OCI-LY7 (cell line): ENCODE results near the gene ARHGAP6. TPM values are rescaled to one million over a fixed set of nuclear protein-coding genes. Genes with fewer than 3 reads are reported as not detected.
A peak's percentile ranks its signal among the peaks of the same experiment; 100 is the strongest.

Experiments used
- BruUV-seq: library from RNA; stranded (reverse); fragments of 400-500 nt; replicated peaks from 2 replicates; lab custom pipeline; 2021; lab: Mats Ljungman, UMichigan
- CTCF ChIA-PET: fragments of 300-600 bp; sonication (Branson Sonifier 250); formaldehyde crosslinking; loops from one replicate; lab custom pipeline; 2022; ENCODE audit warnings: antibody characterized with exemption; ENCODE audit not compliant: unreplicated experiment; lab: Charles Lee
- POLR2A ChIA-PET: fragments of 300-600 bp; sonication (Branson Sonifier 250); formaldehyde crosslinking; loops from one replicate; lab custom pipeline; 2022; ENCODE audit warnings: antibody characterized with exemption; lab: Charles Lee
- DNase-seq: peaks from one replicate; pipeline ENCODE4 v3.0.0-alpha.2; 2015; ENCODE audit warnings: low spot score
- H2AFZ ChIP-seq: fragments of 200-600 bp; sonication (generic), shearing (Covaris generic); 2 replicates; pipeline ENCODE4 v1.6.1; 2014; ENCODE audit warnings: mild to moderate bottlenecking, antibody characterized with exemption, low read length, moderate library complexity
- H3K27ac ChIP-seq: fragments of 200-600 bp; sonication (generic); 2 replicates; pipeline ENCODE4 v1.5.1; 2014; ENCODE audit warnings: mixed run types, low read depth, mild to moderate bottlenecking, moderate library complexity, low read length, inconsistent platforms; ENCODE audit not compliant: poor library complexity, severe bottlenecking
- H3K36me3 ChIP-seq: fragments of 200-600 bp; sonication (generic); 2 replicates; pipeline ENCODE4 v1.6.1; 2014; ENCODE audit warnings: mild to moderate bottlenecking, antibody characterized with exemption, low read length, moderate library complexity, mixed read lengths; ENCODE audit not compliant: insufficient read depth
- H3K4me1 ChIP-seq: fragments of 200-600 bp; sonication (generic); 2 replicates; pipeline ENCODE4 v1.5.1; 2014; ENCODE audit warnings: mild to moderate bottlenecking, low read length; ENCODE audit not compliant: insufficient read depth, poor library complexity, severe bottlenecking
- H3K4me2 ChIP-seq: fragments of 200-600 bp; sonication (generic); 2 replicates; pipeline ENCODE4 v1.6.1; 2014; ENCODE audit warnings: mild to moderate bottlenecking, low read length
- H3K4me3 ChIP-seq: fragments of 200-600 bp; sonication (generic); 2 replicates; pipeline ENCODE4 v1.5.1; 2014; ENCODE audit warnings: mild to moderate bottlenecking, low read depth, low read length; ENCODE audit not compliant: poor library complexity, severe bottlenecking
- H3K79me2 ChIP-seq: fragments of 200-600 bp; sonication (generic); 2 replicates; pipeline ENCODE4 v1.6.1; 2016; ENCODE audit warnings: low read depth, mild to moderate bottlenecking, low read length, moderate library complexity, mixed read lengths; ENCODE audit not compliant: insufficient read depth
- H3K9me2 ChIP-seq: fragments of 200-600 bp; sonication (generic); 2 replicates; pipeline ENCODE4 v1.6.1; 2016; ENCODE audit warnings: mild to moderate bottlenecking, low read length, mixed read lengths; ENCODE audit not compliant: insufficient read depth
- H3K9me3 ChIP-seq: fragments of 200-600 bp; sonication (generic); 2 replicates; pipeline ENCODE4 v1.6.1; 2014; ENCODE audit warnings: mild to moderate bottlenecking, mixed run types, low read length, mixed read lengths
- H4K20me1 ChIP-seq: fragments of 200-600 bp; sonication (generic); 2 replicates; pipeline ENCODE4 v1.6.1; 2014; ENCODE audit warnings: mild to moderate bottlenecking, antibody characterized with exemption, low read length, moderate library complexity, mixed read lengths; ENCODE audit not compliant: insufficient read depth
- EZH2phosphoT487 ChIP-seq: fragments of 200-600 bp; sonication (generic); IDR thresholded peaks from 2 replicates; pipeline ENCODE4 v1.6.1; 2018; ENCODE audit warnings: low read depth, borderline replicate concordance, mild to moderate bottlenecking, mixed run types, antibody characterized with exemption, low read length, moderate library complexity, mixed read lengths
- intact Hi-C: fragments of 100-400 bp; cut with micrococcal nuclease; formaldehyde crosslinking; loops from one replicate; pipeline ENCODE4 v1.10.0; 2022; ENCODE audit not compliant: unreplicated experiment
- total RNA-seq, 2 experiments: library from RNA; depleted of rRNA in 1 of 2; stranded (reverse); fragments of >200 nt in 1 of 2; shearing (Covaris generic) in 1 of 2; gene quantifications; 2 replicates each; pipeline ENCODE4 v1.2.3, GENCODE V29; 2014 to 2022
- TF ChIP-seq, protein P1 (sequence below): fragments of 200-600 bp; sonication (generic); conservative IDR thresholded peaks from 2 replicates; pipeline ENCODE4 v1.5.1; 2014; ENCODE audit warnings: mild to moderate bottlenecking, antibody characterized with exemption, low read length, moderate library complexity, mixed read lengths

ARHGAP6 gene
- total RNA-seq, 2 experiments from 2014 or later: not detected

DNA sequence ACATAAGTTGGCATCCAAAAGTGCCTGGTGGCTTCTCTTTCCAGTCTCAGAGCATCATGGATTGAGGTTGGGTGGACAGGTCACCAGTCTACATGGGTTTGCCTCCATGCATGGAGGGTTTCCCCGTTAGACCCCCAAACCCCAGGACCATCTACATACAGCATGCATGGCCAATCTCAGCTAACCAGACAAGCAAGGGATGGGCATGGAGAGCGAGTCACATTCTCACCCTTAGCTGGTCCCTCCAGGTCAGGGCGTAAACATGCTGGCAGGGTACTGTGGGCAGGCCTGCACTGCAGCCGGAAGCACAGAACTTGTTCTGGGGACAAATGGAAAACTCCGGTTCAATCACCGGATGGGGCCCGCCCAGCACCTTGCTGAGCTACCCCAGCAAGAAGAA lies 517.3 kb downstream of the ARHGAP6 start:
- intact Hi-C loops: no loop called here
- no TSS peak for BruUV-seq
- TF ChIP-seq EZH2phosphoT487: no peak
- TF ChIP-seq, protein P1, sequence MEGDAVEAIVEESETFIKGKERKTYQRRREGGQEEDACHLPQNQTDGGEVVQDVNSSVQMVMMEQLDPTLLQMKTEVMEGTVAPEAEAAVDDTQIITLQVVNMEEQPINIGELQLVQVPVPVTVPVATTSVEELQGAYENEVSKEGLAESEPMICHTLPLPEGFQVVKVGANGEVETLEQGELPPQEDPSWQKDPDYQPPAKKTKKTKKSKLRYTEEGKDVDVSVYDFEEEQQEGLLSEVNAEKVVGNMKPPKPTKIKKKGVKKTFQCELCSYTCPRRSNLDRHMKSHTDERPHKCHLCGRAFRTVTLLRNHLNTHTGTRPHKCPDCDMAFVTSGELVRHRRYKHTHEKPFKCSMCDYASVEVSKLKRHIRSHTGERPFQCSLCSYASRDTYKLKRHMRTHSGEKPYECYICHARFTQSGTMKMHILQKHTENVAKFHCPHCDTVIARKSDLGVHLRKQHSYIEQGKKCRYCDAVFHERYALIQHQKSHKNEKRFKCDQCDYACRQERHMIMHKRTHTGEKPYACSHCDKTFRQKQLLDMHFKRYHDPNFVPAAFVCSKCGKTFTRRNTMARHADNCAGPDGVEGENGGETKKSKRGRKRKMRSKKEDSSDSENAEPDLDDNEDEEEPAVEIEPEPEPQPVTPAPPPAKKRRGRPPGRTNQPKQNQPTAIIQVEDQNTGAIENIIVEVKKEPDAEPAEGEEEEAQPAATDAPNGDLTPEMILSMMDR: no peak
- POLR2A ChIA-PET: no interaction called here
- H3K79me2 ChIP-seq: no peaks in the 10 kb centered on the region
- no peaks in the 10 kb centered on the region for H3K36me3 ChIP-seq
- no peak overlapping the region for H3K4me2 ChIP-seq
- DNase-seq: no peak
- no peaks in the 10 kb centered on the region for H3K9me2 ChIP-seq
- CTCF ChIA-PET: no interaction called here
- no peak overlapping the region for H3K4me3 ChIP-seq
- no peaks in the 10 kb centered on the region for H3K9me3 ChIP-seq
- no peak overlapping the region for H2AFZ ChIP-seq
- no peak overlapping the region for H3K27ac ChIP-seq
- H3K4me1 ChIP-seq: peaks cover 9% of the 10 kb centered on the region
- H4K20me1 ChIP-seq: no peaks in the 10 kb centered on the region

GRCh38 chrX:11146411-11146810 lies 519.3 kb downstream of the ARHGAP6 start:
- Histone ChIP-seq H4K20me1 (no peaks in the 10 kb centered on the region), H2AFZ (no peak overlapping the region), H3K9me3 (no peaks in the 10 kb centered on the region), H3K79me2 (no peaks in the 10 kb centered on the region), H3K36me3 (no peaks in the 10 kb centered on the region), H3K27ac (no peak overlapping the region), H3K4me2 (no peak overlapping the region), H3K4me3 (no peak overlapping the region), H3K4me1 (peaks cover 9% of the 10 kb centered on the region), H3K9me2 (no peaks in the 10 kb centered on the region)
- DNase-seq: no peak
- POLR2A ChIA-PET: interaction anchor here (0.6 kb wide), 2 partner anchors 367 to 1291 kb away, joined by 3 read pairs; no protein-coding TSS in a partner anchor
- CTCF ChIA-PET: no interaction called here
- no TSS peak for BruUV-seq
- intact Hi-C loops: no loop called here
- TF ChIP-seq, protein P1: no peak
- TF ChIP-seq EZH2phosphoT487: no peak

GRCh38 chrX:11143931-11144678 lies 521.6 kb downstream of the ARHGAP6 start:
- H3K79me2 ChIP-seq: no peaks in the 10 kb centered on the region
- intact Hi-C loops: loop anchor here (1.0 to 5.0 kb wide), 4 partner anchors 238 to 628 kb away; no protein-coding TSS in a partner anchor
- BruUV-seq: no TSS peak
- H3K4me1 ChIP-seq: peaks cover 9% of the 10 kb centered on the region
- H3K36me3 ChIP-seq: no peaks in the 10 kb centered on the region
- no peak overlapping the region for H3K27ac ChIP-seq
- POLR2A ChIA-PET: no interaction called here
- CTCF ChIA-PET: no interaction called here
- no peaks in the 10 kb centered on the region for H3K9me2 ChIP-seq
- H2AFZ ChIP-seq: peak overlapping the region; percentile 86; the same call in 1 of the 2 replicates
- DNase-seq: peak; percentile 79
- no peaks in the 10 kb centered on the region for H3K9me3 ChIP-seq
- H3K4me3 ChIP-seq: no peak overlapping the region
- TF ChIP-seq EZH2phosphoT487: no peak
- TF ChIP-seq, protein P1: peak; percentile 73
- H3K4me2 ChIP-seq: peak overlapping the region; percentile 55
- no peaks in the 10 kb centered on the region for H4K20me1 ChIP-seq
